DND-41 (cell line): ENCODE measurements around the gene ZNF750.

ENCODE experiments used
- EZH2 ChIP-seq: IDR thresholded peaks from 3 replicates; pipeline ENCODE4 v1.6.1; 2012; ENCODE audit warnings: borderline replicate concordance, low read depth, mild to moderate bottlenecking, moderate library complexity, low read length, inconsistent platforms; ENCODE audit not compliant: severe bottlenecking
- TF ChIP-seq, protein P1 (sequence below): IDR thresholded peaks from 2 replicates; pipeline ENCODE4 v1.5.1; 2012; ENCODE audit warnings: borderline replicate concordance, low read length, moderate library complexity, mild to moderate bottlenecking; ENCODE audit not compliant: poor library complexity, severe bottlenecking; ENCODE audit errors: extremely low read depth

DNA sequence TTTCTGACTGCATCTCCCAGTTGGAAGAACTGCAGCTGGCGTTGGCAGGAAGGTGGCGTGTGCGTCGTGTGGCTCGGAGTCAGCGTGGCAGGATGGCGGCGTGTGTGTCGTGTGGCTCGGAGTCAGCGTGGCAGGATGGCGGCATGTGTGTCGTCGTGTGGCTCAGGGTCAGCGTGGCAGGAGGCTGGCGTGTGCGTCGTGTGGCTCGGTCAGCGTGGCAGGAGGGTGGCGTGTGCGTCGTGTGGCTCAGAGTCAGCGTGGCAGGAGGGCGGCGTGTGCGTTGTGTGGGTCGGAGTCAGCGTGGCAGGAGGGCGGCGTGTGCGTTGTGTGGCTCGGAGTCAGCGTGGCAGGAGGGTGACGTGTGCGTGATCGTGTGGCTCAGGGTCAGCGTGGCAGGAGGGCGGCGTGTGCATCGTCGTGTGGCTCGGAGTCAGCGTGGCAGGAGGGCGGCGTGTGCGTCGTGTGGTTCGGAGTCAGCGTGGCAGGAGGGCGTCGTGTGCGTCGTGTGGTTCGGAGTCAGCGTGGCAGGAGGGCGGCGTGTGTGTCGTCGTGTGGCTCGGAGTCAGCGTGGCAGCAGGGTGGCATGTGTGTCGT is 38.3 kb downstream of the ZNF750 start:
- TF ChIP-seq, protein P1, sequence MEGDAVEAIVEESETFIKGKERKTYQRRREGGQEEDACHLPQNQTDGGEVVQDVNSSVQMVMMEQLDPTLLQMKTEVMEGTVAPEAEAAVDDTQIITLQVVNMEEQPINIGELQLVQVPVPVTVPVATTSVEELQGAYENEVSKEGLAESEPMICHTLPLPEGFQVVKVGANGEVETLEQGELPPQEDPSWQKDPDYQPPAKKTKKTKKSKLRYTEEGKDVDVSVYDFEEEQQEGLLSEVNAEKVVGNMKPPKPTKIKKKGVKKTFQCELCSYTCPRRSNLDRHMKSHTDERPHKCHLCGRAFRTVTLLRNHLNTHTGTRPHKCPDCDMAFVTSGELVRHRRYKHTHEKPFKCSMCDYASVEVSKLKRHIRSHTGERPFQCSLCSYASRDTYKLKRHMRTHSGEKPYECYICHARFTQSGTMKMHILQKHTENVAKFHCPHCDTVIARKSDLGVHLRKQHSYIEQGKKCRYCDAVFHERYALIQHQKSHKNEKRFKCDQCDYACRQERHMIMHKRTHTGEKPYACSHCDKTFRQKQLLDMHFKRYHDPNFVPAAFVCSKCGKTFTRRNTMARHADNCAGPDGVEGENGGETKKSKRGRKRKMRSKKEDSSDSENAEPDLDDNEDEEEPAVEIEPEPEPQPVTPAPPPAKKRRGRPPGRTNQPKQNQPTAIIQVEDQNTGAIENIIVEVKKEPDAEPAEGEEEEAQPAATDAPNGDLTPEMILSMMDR = no peak
- no peak for TF ChIP-seq EZH2
